GM18951 (cell line): ENCODE data around the gene PKD2L2.
"Not testable (repeated sequence)": the region's sequence is repeated elsewhere in the genome, so short reads cannot be mapped to it uniquely, and the experiment has no call there.

Experiments used
- POLR2A ChIP-seq: IDR thresholded peaks from 4 replicates; pipeline ENCODE4 v1.6.1; 2011; ENCODE audit warnings: mild to moderate bottlenecking; ENCODE audit not compliant: insufficient read length, insufficient read depth; ENCODE audit errors: extremely low read depth
- in situ Hi-C: fragments of 300-500 bp; cut with MboI; formaldehyde crosslinking; loops from one replicate; pipeline ENCODE4 v1.12.0; 2022; ENCODE audit warnings: low sequenced_read_pairs, mixed read lengths, inconsistent platforms; ENCODE audit not compliant: unreplicated experiment

The PKD2L2 gene

GRCh38 chr5:137888863-137889759 is at the start of gene PKD2L2:
PKD2L2 (plus strand) TSS chr5:137889457; CDS start chr5:137889492, 35 bp downstream.
- peak; percentile 96 for TF ChIP-seq POLR2A
- in situ Hi-C loops: no loop called here

- TF ChIP-seq POLR2A: no peak
- in situ Hi-C loops: no loop called here
Measured at GRCh38 chr5:137842296-137842695, 47.0 kb upstream of the PKD2L2 start.

GRCh38 chr5:137843676-137844299 is 45.5 kb upstream of the PKD2L2 start:
- in situ Hi-C loops: no loop called here
- TF ChIP-seq POLR2A: no peak

- TF ChIP-seq POLR2A: no peak
- in situ Hi-C loops: no loop called here
Measured at GRCh38 chr5:137845472-137845871, 43.8 kb upstream of the PKD2L2 start.

GRCh38 chr5:137847687-137848086 is 41.6 kb upstream of the PKD2L2 start:
- no peak for TF ChIP-seq POLR2A
- in situ Hi-C loops: no loop called here

GRCh38 chr5:137853165-137853564 is 36.1 kb upstream of the PKD2L2 start:
- in situ Hi-C loops: not testable (repeated sequence)

GRCh38 chr5:137856201-137856600 is 33.1 kb upstream of the PKD2L2 start:
- TF ChIP-seq POLR2A: no peak
- in situ Hi-C loops: no loop called here

GRCh38 chr5:137856916-137857862 is 32.1 kb upstream of the PKD2L2 start:
- no peak for TF ChIP-seq POLR2A
- in situ Hi-C loops: no loop called here

- TF ChIP-seq POLR2A: no peak
- in situ Hi-C loops: no loop called here
Measured at GRCh38 chr5:137858223-137858916, 30.9 kb upstream of the PKD2L2 start.

- in situ Hi-C loops: no loop called here
- TF ChIP-seq POLR2A: no peak
Measured at GRCh38 chr5:137858954-137859353, 30.3 kb upstream of the PKD2L2 start.

GRCh38 chr5:137862251-137862650 is 27.0 kb upstream of the PKD2L2 start:
- no peak for TF ChIP-seq POLR2A
- in situ Hi-C loops: no loop called here

- in situ Hi-C loops: not testable (repeated sequence)
Measured at GRCh38 chr5:137863653-137864052, 25.6 kb upstream of the PKD2L2 start.
